ENCODE data around the gene PGF.

Gene PGF

GRCh38 chr14:74902941-74903705 lies 52.3 kb downstream of the PGF start:
- TF ChIP-seq ZFX (IDR thresholded peaks at IDR 0.05) (no peak), CTCF (conservative IDR thresholded peaks at IDR 0.05) (no peak)
- no peak overlapping the region for H3K27ac ChIP-seq

- H3K27ac ChIP-seq = no peak overlapping the region
- TF ChIP-seq ZFX (IDR thresholded peaks at IDR 0.05) (no peak), CTCF (conservative IDR thresholded peaks at IDR 0.05) (no peak)
These were observed 56.7 kb downstream of the PGF start for GRCh38 chr14:74898694-74899093.

- H3K27ac ChIP-seq = no peak overlapping the region
- TF ChIP-seq ZFX (IDR thresholded peaks at IDR 0.05) (no peak), CTCF (conservative IDR thresholded peaks at IDR 0.05) (no peak)
These were observed 57.3 kb downstream of the PGF start for GRCh38 chr14:74898083-74898482.

- TF ChIP-seq ZFX (IDR thresholded peaks at IDR 0.05) (no peak), CTCF (conservative IDR thresholded peaks at IDR 0.05) (no peak)
- H3K27ac ChIP-seq = no peak overlapping the region
These were observed 57.8 kb downstream of the PGF start for GRCh38 chr14:74897642-74898041.

GRCh38 chr14:74896400-74896799 lies 59.0 kb downstream of the PGF start:
- TF ChIP-seq ZFX (IDR thresholded peaks at IDR 0.05) = no peak
- no peak for TF ChIP-seq CTCF (conservative IDR thresholded peaks at IDR 0.05)
- no peak overlapping the region for H3K27ac ChIP-seq

- no peak for TF ChIP-seq ZFX (IDR thresholded peaks at IDR 0.05)
- TF ChIP-seq CTCF (conservative IDR thresholded peaks at IDR 0.05) = no peak
- no peak overlapping the region for H3K27ac ChIP-seq
These were observed 61.7 kb downstream of the PGF start for GRCh38 chr14:74893614-74894091.

GRCh38 chr14:74892745-74893144 lies 62.7 kb downstream of the PGF start:
- TF ChIP-seq CTCF (conservative IDR thresholded peaks at IDR 0.05) (no peak), ZFX (IDR thresholded peaks at IDR 0.05) (no peak)
- H3K27ac ChIP-seq = no peak overlapping the region
